NCI-H2107 treated with DMSO at 0.1 percent for 48 hours (cell line): ENCODE results near the gene NID2.

ENCODE experiments used
- DNase-seq: peaks from one replicate; lab custom pipeline; 2025; ENCODE audit not compliant: unreplicated experiment; lab: John Stamatoyannopoulos, UW

NID2 gene, protein sequence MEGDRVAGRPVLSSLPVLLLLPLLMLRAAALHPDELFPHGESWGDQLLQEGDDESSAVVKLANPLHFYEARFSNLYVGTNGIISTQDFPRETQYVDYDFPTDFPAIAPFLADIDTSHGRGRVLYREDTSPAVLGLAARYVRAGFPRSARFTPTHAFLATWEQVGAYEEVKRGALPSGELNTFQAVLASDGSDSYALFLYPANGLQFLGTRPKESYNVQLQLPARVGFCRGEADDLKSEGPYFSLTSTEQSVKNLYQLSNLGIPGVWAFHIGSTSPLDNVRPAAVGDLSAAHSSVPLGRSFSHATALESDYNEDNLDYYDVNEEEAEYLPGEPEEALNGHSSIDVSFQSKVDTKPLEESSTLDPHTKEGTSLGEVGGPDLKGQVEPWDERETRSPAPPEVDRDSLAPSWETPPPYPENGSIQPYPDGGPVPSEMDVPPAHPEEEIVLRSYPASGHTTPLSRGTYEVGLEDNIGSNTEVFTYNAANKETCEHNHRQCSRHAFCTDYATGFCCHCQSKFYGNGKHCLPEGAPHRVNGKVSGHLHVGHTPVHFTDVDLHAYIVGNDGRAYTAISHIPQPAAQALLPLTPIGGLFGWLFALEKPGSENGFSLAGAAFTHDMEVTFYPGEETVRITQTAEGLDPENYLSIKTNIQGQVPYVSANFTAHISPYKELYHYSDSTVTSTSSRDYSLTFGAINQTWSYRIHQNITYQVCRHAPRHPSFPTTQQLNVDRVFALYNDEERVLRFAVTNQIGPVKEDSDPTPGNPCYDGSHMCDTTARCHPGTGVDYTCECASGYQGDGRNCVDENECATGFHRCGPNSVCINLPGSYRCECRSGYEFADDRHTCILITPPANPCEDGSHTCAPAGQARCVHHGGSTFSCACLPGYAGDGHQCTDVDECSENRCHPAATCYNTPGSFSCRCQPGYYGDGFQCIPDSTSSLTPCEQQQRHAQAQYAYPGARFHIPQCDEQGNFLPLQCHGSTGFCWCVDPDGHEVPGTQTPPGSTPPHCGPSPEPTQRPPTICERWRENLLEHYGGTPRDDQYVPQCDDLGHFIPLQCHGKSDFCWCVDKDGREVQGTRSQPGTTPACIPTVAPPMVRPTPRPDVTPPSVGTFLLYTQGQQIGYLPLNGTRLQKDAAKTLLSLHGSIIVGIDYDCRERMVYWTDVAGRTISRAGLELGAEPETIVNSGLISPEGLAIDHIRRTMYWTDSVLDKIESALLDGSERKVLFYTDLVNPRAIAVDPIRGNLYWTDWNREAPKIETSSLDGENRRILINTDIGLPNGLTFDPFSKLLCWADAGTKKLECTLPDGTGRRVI (N-terminal part only)

DNA sequence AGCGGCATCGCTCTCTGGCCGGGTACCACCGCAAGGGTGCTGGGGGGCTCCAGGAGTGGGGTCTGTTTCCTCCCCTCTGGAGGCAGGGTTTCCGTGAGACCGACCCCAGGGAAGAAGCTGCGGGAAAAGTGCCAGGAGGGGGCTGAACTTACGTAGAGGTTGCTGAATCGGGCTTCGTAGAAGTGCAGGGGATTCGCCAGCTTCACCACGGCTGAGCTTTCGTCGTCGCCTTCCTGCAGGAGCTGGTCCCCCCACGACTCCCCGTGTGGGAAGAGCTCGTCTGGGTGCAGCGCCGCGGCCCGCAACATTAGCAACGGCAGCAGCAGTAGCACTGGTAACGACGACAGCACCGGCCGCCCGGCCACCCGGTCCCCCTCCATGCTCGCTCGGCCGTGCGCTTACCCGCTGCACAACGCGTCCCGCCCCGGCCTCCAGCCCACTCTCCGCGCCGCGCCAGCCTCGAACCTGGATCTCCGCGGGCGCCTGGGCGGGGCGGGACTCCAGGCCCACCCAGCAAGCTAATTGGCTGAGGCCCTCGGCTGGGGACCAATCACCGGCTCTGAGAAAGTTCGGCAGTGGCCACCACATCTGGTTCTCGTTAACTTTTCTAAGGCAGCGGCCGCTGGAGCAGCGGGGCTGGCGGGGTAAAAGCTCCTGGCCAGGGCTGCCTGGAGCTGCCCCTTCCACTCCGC, at the start of gene NID2:
TSS of gene NID2 (minus strand) at position 445 of the 692 bp plus-strand sequence. CDS start at position 380, 65 bp downstream.
- DNase-seq, result no peak

DNA sequence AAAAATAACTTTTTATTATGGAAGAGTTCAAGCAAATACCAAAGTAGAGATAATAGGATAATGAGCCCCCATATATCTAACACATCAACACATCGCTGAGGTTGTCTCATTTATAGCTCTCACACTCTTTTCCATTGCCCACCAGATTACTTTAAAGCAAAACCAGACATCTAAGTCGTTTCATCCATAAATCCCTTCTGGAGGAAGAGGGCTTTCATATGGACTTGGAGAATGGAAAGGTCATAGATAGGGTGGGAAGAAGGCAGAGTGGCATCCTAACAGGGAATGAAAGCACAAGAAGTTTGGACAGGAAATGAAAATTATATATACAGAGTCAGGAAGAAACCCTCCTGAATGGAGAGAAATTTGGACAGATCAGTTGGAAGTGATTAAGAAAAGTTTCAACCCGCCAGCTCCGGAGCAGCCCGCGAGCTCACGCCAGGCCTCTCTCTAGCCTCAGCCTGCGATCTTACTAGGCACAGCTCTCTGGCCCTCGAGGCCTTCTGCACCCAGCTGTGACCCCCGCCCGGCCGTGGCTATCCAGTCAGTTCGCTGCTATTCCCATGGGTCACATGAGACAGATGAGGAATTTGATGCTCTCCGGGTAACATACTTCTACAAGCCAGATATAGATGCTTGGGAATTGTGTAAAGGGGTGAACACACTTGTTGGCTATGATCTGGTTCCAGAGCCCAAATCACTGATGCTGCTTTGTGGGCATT, 48.4 kb upstream of the NID2 start:
- no peak for DNase-seq

DNA sequence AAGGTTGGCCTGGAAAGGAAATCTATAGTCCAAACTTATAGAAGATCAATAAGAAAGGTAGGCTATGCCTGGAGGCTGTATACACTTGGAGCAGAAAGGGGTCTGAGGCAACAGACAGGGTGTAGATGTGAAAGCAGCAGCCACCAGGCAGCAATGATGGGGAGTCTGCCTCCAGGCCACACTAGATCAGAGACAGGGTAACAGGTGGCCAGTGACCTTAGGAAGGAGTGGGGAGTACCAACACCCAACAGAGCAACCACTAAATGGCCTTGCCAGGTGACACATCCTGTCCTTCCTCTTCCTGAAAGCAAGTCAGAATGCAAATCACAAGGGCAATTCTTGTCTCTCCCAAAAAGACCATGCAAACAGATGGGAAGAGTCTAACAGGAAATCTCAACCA, 46.4 kb upstream of the NID2 start:
- DNase-seq, result no peak

DNA sequence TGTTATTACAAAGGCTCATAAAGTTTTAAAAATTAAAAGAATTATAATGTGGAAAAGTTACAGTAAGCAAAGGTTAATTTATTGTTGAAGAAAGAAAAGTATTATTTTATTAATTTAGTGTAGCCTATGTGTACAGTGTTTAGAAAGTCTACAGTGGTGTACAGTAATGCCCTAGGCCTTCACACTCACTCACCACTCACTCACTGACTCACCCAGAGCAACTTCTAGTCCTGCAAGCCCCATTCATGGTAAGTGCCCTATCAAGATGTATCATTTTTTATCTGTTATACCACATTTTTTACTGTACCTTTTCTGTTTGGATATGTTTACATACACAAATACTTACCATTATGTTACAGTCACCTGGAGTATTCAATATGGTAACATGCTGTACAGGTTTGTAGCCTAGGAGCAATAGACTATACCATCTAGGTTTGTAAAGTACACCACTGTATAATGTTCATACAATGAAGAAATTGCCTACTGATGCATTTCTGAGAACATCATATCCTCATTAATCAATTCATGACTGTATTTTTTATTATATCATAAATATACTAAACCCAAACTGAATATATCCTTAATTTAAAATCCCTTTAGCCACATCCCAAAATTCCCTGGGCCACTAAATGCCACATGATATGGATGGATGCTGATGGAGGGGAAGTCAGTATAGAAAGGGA, 43.6 kb upstream of the NID2 start:
- DNase-seq, result no peak

DNA sequence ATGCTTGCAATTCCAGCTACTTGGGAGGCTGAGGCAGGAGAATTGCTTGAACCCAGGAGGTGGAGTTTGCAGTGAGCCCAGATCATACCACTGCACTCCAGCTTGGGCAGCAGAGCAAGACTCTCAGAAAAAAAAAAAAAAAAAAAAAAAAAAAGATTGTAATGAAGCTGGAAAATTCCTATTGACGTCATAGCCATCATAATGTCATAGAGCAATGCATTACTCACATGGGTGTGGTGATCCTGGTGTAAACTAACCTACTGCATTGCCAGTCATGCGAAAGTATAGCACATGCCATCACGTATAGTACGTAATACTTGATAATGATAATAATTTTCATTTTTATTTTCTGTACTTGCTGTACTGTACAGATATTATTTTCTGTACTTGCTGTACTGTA, 42.7 kb upstream of the NID2 start:
- DNase-seq, result no peak

DNA sequence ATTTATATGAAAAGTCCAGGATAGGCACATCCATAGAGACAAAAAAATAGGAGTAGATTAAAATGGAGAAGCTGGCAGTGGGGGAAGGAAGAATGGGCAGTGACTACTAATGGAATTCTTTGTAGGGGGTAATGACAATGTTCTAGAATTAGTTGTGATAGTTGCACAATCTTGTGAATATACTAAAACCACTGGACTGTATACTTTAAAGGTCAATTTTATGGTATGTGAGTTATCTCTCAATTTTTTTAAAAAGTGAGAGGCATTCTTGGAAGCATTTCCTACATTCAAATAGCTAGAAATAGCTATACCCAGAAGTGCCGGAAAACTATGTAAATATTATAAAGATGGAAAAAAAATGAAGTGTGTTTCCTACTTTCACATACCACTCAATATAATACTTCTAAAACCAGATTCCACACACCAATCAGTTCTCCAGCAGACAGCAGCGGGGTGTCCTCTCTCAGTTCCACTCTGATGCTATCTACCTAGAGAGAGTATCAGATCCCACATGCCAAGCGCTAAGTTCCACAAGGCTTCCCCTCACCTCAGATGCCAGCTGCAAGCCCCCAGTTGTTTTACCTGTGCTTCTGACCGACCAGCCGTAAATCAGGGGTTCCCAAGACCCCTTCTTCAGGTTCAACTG, 41.7 kb upstream of the NID2 start:
- no peak for DNase-seq

DNA sequence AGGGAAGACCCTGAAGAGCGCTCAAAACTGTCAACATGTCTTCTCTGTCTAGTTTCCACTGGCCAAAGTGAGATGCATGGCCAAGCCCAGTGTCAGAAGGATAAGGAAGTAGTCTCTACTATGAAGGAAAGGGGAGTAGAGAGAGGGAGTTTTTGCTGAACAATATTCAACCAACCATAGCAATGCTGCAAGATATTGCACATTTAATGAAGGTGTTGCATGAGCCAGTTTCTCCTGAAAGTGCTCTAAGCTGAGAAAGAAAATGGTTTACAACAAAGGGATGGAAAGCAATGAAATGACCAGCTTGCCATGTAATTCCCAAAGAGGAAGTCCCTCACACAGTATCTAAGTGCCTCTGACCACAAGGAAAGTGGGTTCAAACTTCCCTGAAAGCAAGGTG, 40.0 kb upstream of the NID2 start:
- DNase-seq, result no peak

DNA sequence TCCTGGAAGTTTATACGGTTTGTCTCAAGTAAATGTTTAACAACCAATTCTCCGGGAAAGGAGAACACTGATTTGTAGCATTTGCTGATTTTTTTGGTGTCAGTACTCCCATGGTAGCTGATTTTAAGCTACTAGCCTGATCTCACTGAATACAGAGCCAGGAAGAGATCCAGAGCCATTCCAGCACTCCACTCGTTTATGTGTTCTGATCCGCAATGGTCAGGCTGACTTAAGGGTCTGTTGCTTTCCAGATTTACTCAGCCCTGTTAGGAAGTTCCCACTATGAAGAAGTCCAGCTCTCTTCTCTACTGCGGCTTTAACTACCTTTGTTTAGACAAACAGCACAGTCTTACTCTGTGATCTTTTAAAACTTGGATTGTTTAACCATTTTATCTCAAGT, 38.0 kb upstream of the NID2 start:
- DNase-seq, result no peak

DNA sequence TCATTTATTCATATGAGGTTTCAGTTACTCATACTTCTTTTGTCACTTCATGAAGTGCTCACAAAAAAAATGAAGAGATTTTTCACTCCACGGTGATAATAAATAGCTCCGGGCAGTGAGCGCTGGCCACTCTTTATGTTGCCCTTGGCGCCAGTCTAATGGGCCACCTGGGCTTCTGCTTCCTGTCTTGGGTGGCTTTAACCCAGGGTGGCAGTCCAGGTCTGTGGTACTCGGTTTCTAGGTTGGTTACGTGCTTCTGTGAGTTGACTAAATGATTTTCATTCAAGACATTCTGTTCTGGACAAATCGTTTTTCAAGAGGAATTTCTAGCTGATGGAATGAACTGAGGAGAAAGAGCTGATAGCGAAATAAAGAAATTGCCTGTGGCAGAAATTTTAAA, 34.6 kb upstream of the NID2 start:
- no peak for DNase-seq

DNA sequence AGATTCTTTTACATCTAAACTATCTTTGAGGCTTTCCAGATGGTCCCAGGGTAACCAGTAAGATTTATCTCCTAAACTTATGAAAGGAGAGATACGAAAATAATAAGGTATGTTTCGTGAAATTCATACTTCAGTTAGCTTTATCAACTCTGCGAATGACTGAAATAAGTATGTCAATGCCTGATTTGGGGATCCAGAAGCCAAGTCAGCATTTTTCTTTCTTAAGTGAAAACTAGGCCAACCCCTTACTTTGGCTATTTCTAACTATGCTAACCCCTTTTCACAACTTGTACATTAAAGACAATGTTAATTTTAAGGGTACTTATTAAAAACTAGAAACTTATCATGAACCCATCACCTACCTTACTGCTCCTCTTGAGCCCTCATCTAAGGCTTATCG, 26.9 kb upstream of the NID2 start:
- DNase-seq, result no peak

DNA sequence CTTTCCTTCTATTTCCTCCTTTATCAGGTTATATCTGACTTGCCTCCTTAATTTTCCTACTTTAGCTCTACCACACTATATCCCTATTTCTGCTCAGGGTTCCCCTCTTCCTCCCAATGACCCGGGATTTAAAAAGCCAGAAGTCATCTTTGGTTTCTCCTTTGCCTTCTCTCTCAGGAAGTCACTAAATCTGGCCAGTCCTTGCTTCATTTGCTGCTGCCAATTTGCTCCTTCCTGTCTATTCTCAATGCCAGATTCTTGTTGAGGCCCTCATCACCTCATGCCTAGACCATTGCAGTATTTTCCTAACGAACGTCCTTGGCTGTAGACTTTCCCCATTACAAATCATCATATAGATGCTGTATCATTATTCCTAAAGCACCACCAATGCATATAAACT, 26.5 kb upstream of the NID2 start:
- DNase-seq, result no peak

DNA sequence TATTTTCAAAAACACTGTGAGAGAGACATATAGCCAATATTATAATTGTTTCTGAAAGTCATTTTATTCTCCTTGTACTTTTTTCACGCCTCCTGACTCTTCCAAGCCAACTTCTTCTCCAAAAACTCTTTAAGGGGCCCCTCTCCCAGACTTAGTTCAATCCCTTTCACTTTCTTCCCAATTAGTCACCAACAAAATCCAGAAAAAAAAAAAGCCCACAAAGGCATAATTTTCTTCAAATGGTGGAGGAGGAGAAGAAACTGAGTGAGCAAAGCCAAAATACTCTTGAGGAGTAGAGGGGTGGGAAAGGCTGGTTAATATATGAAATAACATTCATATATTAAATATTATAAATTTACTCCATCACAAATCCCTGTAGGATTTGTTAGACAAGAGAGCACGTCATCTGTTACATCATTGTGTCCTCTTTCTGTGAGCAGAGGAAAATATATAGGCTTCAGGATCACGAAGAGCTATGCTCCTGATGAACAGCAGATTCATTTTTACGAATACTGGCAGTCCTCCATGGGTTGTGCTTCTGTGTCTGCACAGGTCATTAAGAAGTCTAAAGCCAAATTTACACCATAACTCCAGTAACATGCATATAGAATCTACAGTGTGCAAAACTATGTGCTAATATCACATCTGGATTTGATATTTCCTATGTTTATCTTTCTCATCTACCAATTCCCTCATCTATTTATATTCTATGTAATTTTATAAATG, 25.9 kb upstream of the NID2 start:
- no peak for DNase-seq

DNA sequence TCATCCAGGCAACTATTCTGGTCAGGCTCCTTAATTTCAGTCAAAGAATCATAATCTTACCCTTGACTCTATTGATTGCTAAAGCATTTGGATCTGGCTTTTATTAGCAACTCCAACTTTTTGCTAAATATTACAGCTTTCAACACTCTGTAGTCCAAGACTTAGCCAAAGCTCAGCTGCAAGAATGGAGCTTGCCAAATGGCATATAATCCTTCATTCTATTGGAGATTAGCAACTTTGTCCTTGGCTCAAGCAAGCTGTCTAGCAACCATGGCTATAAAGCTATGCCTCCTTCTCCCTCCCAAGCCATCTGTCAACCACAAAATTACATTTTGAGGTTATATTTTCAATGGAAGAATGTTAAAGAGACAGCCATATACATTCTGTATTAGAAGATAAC, 23.1 kb upstream of the NID2 start:
- DNase-seq, result no peak

DNA sequence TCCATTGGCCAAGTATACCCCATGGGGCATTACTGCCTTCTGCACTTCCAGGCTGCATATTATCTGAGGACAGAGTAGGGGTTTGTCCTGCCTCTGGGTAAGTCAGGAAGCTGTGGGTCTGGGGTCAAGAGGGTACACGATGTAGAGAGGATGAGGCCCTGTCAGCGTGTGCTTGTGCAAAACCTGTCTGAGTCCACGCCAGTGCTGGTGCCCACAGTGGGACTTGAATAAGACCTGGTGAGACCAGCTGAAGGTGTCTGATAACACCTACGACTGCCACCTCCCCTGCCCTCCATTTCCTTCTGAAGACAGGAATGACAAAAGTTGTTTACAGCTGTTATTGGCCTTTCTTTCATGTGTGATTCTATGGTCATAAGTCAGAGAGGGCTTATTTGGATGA, 22.1 kb upstream of the NID2 start:
- no peak for DNase-seq

DNA sequence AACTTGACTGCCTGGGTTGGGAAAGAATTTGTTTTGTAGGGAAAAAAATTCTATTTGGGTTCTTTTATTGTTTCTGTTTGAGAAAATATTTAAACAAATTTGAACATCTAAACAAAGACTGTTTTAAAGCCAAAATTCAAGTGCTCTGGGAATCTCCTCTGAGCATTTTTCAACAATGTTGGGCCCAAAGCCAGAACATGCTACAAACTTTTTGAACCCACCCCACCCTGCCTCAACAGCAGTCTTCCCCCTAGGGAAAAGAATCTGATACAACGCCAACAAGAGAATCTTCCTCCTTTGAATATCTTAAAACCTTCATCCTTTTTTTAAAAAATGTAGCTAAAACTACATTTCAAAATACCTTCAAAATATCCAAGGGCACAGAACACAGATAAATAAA, 20.4 kb upstream of the NID2 start:
- no peak for DNase-seq

DNA sequence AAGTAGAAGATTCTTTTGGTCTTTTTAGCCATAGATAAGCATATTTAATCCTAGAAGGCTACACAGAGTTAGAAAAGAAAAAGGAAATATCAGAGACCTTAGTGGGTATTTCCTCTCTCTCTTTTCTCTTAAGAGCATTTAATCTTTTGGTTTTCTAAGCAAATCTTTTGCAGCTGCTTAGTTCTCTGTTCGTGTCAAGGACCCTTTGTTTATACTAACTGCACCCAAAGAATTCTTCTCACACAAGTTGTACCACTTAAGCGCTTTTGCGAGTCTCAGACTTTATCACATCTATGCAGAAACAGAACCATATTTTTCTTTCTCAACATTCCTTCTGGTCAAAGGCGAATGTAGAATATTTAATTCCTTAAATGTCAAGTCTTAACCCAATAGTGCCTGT, 17.9 kb upstream of the NID2 start:
- no peak for DNase-seq

DNA sequence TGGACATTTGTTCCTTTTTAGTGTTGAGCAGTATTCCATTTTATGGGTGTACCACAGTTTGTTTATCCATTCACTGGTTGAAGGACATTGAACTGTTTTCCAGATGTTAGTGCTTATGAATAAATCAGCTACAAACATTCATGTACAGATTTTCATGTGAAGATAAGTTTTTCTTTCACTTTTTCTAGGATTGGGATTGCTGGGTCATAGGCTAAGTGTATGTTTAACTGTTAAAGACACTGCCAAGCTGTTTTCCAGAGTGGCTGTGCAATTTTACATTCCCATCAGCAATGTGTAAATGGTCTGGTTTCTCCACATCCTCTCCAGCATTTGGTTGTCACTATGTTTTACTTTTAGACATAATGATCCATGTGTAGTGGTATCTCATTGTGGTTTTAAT, 14.0 kb upstream of the NID2 start:
- no peak for DNase-seq

DNA sequence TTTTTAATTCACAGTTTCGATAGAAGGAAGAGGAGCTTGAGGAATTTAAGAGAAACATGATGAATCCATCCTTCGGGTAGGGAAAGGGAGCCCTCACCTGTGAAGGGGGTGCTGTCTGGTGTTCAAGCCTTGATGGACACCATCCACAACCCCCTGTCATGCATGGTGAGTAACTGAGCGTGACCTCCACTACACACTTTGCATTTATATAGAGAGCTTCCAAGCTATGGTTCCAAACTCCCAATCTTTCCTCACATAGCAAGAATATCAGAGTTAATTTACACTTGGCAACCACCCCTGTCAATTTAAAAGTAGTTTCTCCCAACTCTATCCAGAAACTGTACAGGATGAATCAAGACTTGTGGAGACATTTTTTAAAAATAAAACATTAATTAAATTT, 13.1 kb upstream of the NID2 start:
- no peak for DNase-seq
